Glutamatergic neuron (in vitro differentiated cells): ENCODE data around the gene B3GNT2. TPM values are rescaled to one million over a fixed set of nuclear protein-coding genes. Genes with fewer than 3 reads are reported as not detected.
A peak's percentile ranks its signal among the peaks of the same experiment; 100 is the strongest.

Experiments used
- DNase-seq: peaks from one replicate; pipeline ENCODE4 v3.0.0; 2022
- H3K27ac Mint-ChIP-seq: one replicate; pipeline ENCODE4 v1.8.0; 2020; ENCODE audit warnings: mild to moderate bottlenecking, mixed read lengths, inconsistent platforms; ENCODE audit not compliant: unreplicated experiment
- H3K27me3 Mint-ChIP-seq: one replicate; pipeline ENCODE4 v1.8.0; 2020; ENCODE audit warnings: mild to moderate bottlenecking, moderate library complexity, mixed read lengths, inconsistent platforms; ENCODE audit not compliant: unreplicated experiment
- H3K36me3 Mint-ChIP-seq: one replicate; pipeline ENCODE4 v1.8.0; 2020; ENCODE audit warnings: mild to moderate bottlenecking, mixed read lengths, inconsistent platforms; ENCODE audit not compliant: unreplicated experiment
- H3K4me1 Mint-ChIP-seq: one replicate; pipeline ENCODE4 v1.8.0; 2020; ENCODE audit warnings: mild to moderate bottlenecking, low read depth, mixed read lengths, inconsistent platforms; ENCODE audit not compliant: unreplicated experiment
- H3K4me3 Mint-ChIP-seq: one replicate; pipeline ENCODE4 v1.8.0; 2020; ENCODE audit warnings: mild to moderate bottlenecking, mixed read lengths, inconsistent platforms; ENCODE audit not compliant: unreplicated experiment
- H3K9me3 Mint-ChIP-seq: one replicate; pipeline ENCODE4 v1.8.0; 2020; ENCODE audit warnings: mild to moderate bottlenecking, moderate library complexity, mixed read lengths, inconsistent platforms; ENCODE audit not compliant: unreplicated experiment
- total RNA-seq: library from RNA; stranded (reverse); fragmentation: NEBNext Ultra II Directional; extraction: Animal tissue kit (Norgen Biotek cat#: 25700); gene quantifications from one replicate; pipeline ENCODE4 v1.2.1, GENCODE V29; 2021; ENCODE audit not compliant: unreplicated experiment
- TF ChIP-seq, protein P1 (sequence below): fragments of 200-600 bp; sonication (generic); IDR thresholded peaks from one replicate; pipeline ENCODE4 v1.5.0; 2021; ENCODE audit not compliant: partially characterized antibody, unreplicated experiment

B3GNT2 gene
- total RNA-seq, 1 donor from 2014 or later, result 5.7 TPM

GRCh38 chr2:62216113-62216512, 20.2 kb downstream of the B3GNT2 start:
- Mint-ChIP-seq H3K4me1 (peaks cover 26% of the 10 kb centered on the region), H3K27ac (peak overlapping the region; percentile 84), H3K36me3 (peaks cover 12% of the 10 kb centered on the region), H3K27me3 (no peaks in the 10 kb centered on the region), H3K4me3 (peak overlapping the region; percentile 49), H3K9me3 (peaks cover 9% of the 10 kb centered on the region)
- DNase-seq, result no peak
- TF ChIP-seq, protein P1, sequence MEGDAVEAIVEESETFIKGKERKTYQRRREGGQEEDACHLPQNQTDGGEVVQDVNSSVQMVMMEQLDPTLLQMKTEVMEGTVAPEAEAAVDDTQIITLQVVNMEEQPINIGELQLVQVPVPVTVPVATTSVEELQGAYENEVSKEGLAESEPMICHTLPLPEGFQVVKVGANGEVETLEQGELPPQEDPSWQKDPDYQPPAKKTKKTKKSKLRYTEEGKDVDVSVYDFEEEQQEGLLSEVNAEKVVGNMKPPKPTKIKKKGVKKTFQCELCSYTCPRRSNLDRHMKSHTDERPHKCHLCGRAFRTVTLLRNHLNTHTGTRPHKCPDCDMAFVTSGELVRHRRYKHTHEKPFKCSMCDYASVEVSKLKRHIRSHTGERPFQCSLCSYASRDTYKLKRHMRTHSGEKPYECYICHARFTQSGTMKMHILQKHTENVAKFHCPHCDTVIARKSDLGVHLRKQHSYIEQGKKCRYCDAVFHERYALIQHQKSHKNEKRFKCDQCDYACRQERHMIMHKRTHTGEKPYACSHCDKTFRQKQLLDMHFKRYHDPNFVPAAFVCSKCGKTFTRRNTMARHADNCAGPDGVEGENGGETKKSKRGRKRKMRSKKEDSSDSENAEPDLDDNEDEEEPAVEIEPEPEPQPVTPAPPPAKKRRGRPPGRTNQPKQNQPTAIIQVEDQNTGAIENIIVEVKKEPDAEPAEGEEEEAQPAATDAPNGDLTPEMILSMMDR, result no peak

DNA sequence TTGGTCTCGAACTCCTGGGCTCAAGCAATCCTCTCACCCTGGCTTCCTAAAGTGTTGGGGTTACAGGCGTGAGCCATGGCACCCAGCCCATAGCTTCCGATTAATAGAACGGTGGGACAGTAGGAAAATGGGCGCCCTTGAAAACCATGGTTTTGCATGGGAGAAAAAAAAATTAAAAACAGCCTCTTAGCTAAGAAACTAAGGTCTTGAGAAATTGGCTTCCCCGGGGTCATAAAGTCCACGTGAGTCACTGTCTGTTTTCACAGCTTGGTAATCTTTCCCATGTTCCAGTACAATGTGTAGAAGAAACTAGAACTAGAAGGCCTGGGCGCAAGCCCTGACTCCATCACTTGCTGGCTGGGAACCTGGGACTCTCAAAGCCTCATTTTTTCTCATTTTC, 20.7 kb downstream of the B3GNT2 start:
- Mint-ChIP-seq H3K36me3 (peaks cover 15% of the 10 kb centered on the region), H3K4me3 (no peak overlapping the region), H3K4me1 (peaks cover 23% of the 10 kb centered on the region), H3K9me3 (peaks cover 7% of the 10 kb centered on the region), H3K27me3 (no peaks in the 10 kb centered on the region), H3K27ac (no peak overlapping the region)
- DNase-seq, result no peak
- TF ChIP-seq, protein P1, result no peak

DNA sequence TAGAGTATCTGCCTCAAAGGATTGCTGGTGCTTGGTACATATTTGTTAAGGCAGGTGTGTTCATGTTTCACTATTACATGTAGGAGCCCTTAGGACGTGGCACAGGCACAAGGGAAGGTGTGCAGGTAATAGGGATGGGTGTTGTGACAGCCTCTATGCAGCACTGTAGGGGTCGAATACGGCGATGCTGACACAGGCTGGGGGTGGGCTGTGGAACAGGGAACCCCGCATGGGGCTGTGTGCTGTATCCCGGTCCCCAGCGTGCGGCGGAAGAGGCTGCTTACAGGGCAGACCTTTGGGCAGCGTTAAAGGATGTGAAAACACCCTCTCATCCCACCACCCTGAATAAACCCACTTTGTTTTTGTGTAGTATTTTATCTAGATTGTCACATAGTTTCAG, 21.5 kb downstream of the B3GNT2 start:
- no peaks in the 10 kb centered on the region for H3K27me3 Mint-ChIP-seq
- H3K36me3 Mint-ChIP-seq, result peaks cover 19% of the 10 kb centered on the region
- H3K9me3 Mint-ChIP-seq, result peaks cover 2% of the 10 kb centered on the region
- DNase-seq, result no peak
- H3K27ac Mint-ChIP-seq, result no peak overlapping the region
- peaks cover 22% of the 10 kb centered on the region for H3K4me1 Mint-ChIP-seq
- H3K4me3 Mint-ChIP-seq, result no peak overlapping the region
- TF ChIP-seq, protein P1, result no peak

- peaks cover 19% of the 10 kb centered on the region for H3K36me3 Mint-ChIP-seq
- H3K27ac Mint-ChIP-seq, result no peak overlapping the region
- TF ChIP-seq, protein P1, result no peak
- H3K9me3 Mint-ChIP-seq, result peaks cover 2% of the 10 kb centered on the region
- H3K4me1 Mint-ChIP-seq, result peaks cover 22% of the 10 kb centered on the region
- H3K4me3 Mint-ChIP-seq, result no peak overlapping the region
- no peaks in the 10 kb centered on the region for H3K27me3 Mint-ChIP-seq
- DNase-seq, result no peak
Measured at GRCh38 chr2:62217970-62218369, 22.1 kb downstream of the B3GNT2 start.

DNA sequence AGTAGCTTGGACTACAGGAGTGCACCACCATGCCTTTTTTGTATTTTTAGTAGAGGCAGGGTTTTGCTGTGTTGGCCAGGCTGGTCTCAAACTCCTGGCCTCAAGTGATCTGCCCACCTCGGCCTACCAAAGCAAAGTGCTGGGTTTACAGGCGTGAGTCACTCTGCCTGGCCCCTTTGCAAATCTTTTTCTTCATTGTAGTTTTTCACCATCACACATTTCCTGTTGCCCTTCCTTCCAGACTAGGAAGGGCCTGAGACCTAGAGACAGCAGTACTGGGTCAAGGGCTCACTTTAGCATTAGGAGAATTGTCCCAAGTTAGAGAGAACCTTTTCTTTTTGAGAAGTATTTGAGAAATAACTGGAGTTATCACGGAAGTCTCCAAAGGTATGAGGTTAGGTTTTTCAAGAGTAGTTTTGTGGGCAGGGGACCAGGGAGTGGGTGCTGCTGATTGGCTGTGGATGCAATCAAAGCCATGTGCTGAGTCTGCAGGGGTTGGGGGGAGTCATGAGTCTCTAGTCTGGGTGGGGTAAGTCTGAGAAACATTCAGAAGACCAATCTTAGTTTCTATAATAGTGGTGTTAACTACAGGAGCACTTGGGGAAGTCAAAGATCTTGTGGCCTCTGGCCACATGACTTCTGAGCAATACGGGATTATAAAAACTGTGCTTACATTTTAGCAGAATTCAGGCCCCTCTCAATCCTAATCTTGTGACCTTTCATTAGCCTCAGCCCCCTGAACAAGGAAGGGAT, 23.7 kb downstream of the B3GNT2 start:
- Mint-ChIP-seq H3K4me3 (no peak overlapping the region), H3K4me1 (peaks cover 14% of the 10 kb centered on the region), H3K36me3 (peaks cover 19% of the 10 kb centered on the region), H3K27ac (no peak overlapping the region), H3K9me3 (peaks cover 2% of the 10 kb centered on the region), H3K27me3 (no peaks in the 10 kb centered on the region)
- TF ChIP-seq, protein P1, result no peak
- no peak for DNase-seq
